Measurements from ENCODE around the gene BNIP2. TPM values are rescaled to one million over a fixed set of nuclear protein-coding genes. Genes with fewer than 3 reads are reported as not detected.

Gene BNIP2
- total RNA-seq, 2 donors from 2014 or later, result 76.6 to 124 TPM

DNA sequence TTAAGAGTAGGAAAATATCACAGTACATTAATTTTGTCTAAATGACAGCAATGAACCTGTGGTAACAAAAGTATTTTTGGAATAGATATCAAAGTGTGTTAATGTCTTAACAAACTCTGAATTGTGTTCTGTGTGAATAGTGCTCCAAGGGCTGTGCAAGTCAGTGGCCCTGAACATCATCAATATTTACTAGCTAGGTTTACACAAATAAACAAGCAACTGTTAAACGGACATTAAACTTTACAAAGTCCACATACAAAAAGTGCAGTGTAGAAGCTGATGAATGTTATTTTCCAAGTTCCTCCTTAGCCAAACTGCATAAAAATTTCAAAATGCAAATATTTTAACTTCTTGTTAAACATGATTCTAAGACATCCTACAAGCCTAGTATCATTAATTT, 29.8 kb downstream of the BNIP2 start:
- Histone ChIP-seq H3K9me3 (no peaks in the 10 kb centered on the region), H3K4me3 (no peak overlapping the region), H3K4me1 (replicated peaks) (peaks cover 5% of the 10 kb centered on the region), H3K27me3 (replicated peaks; ENCODE audit: insufficient read depth) (no peaks in the 10 kb centered on the region), H3K27ac (no peak overlapping the region), H3K36me3 (no peaks in the 10 kb centered on the region)
- TF ChIP-seq POLR2A (IDR thresholded peaks at IDR 0.05) (no peak), POLR2AphosphoS5 (IDR thresholded peaks at IDR 0.05) (no peak)
- TF ChIP-seq, protein P1, sequence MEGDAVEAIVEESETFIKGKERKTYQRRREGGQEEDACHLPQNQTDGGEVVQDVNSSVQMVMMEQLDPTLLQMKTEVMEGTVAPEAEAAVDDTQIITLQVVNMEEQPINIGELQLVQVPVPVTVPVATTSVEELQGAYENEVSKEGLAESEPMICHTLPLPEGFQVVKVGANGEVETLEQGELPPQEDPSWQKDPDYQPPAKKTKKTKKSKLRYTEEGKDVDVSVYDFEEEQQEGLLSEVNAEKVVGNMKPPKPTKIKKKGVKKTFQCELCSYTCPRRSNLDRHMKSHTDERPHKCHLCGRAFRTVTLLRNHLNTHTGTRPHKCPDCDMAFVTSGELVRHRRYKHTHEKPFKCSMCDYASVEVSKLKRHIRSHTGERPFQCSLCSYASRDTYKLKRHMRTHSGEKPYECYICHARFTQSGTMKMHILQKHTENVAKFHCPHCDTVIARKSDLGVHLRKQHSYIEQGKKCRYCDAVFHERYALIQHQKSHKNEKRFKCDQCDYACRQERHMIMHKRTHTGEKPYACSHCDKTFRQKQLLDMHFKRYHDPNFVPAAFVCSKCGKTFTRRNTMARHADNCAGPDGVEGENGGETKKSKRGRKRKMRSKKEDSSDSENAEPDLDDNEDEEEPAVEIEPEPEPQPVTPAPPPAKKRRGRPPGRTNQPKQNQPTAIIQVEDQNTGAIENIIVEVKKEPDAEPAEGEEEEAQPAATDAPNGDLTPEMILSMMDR (IDR thresholded peaks at IDR 0.05), result no peak
- DNase-seq (ENCODE audit: low spot score), result no peak
- 42% methylated on average over 1 of the region's 1 CpG for WGBS
- intact Hi-C loops (cut with DNase I), result no loop called here

DNA sequence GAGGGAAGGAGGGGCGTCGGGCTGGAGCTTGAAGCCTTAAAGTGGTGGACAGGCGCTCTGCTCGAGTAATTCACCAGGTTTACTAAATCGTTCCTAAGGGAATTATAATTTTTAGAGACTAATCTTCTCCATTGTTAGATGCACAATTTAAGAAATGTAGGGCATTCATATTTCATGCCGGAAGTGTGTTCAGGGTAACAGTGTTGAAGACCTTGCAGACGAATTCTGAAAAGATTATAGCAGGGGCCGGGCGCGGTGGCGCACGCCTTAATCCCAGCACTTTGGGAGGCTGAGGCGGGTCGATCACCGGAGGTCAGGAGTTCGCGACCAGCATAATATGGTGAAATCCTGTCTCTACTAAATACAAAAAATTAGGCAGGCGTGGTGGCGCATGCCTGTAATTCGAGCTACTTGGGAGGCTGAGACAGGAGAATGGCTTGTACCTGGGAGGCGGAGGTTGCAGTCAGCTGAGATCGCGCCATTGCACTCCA, 31.4 kb downstream of the BNIP2 start:
- WGBS, result 36% methylated on average over 23 of the region's 23 CpGs
- no peak for DNase-seq (ENCODE audit: low spot score)
- peak overlapping the region; percentile 73 to 81 for H3K4me3 ChIP-seq
- H3K9me3 ChIP-seq, result no peaks in the 10 kb centered on the region
- no peaks in the 10 kb centered on the region for H3K36me3 ChIP-seq
- intact Hi-C loops (cut with DNase I), result loop anchor here (1.0 kb wide), 1 partner anchor 32 kb away; the partner anchor contains the start of gene BNIP2
- H3K27ac ChIP-seq, result peak overlapping the region; percentile 68 to 74
- H3K27me3 ChIP-seq (replicated peaks; ENCODE audit: insufficient read depth), result no peaks in the 10 kb centered on the region
- peaks cover 5% of the 10 kb centered on the region for H3K4me1 ChIP-seq (replicated peaks)
- TF ChIP-seq POLR2A (IDR thresholded peaks at IDR 0.05), result no peak
- TF ChIP-seq, protein P1 (IDR thresholded peaks at IDR 0.05), result no peak
- TF ChIP-seq POLR2AphosphoS5 (IDR thresholded peaks at IDR 0.05), result no peak

DNA sequence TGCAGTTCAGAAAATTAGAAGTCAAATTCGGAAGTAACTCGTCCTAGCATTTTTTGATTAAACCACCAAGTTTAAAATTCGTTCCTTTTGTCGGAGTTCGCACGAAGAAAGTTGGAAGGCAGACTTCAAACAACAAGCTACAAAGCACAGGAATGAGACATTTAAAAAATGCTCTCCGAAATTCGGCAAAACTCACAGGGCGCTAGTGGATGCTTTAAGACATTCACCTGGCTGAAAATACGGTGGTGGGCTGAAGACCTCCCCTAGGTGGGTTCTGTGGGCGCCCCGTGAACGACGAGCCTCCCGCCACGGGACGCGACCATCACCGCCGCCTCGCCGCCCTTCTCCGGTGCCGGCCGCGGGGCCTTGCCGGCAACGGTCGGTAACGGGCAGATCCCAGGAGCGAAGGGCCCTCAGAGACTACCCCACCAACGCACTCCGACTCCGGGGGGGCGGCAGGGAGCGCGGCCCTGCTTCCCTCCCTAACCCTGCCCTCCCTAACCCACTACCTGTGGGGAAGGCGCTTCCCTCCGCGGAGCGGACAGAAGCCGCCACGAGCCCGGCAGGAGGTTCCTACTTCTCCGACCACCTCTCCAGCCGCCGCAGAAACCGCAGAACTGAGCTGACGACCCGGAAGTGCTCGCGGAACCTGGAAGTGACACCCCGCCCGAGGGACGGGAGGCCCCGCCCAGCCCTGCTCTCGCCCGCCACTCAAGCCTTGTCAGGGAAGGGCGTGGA, 32.1 kb downstream of the BNIP2 start, which contains the start of gene GTF2A2:
Gene GTF2A2 (minus strand): TSS at position 619 of the 738 bp plus-strand sequence. CDS start 5,238 bp downstream, outside the sequence.
- peak; percentile 93 for DNase-seq (ENCODE audit: low spot score)
- peak within 1 kb of the TSS; percentile 68 to 74 for H3K27ac ChIP-seq
- under 1% methylated on average over 55 of the region's 59 CpGs for WGBS
- intact Hi-C loops (cut with DNase I), result loop anchor here (1.0 kb wide), 1 partner anchor 32 kb away; the partner anchor contains the start of gene BNIP2
- peak within 1 kb of the TSS; percentile 73 to 81 for H3K4me3 ChIP-seq
- no peaks in the 10 kb centered on the region for H3K27me3 ChIP-seq (replicated peaks; ENCODE audit: insufficient read depth)
- no peaks in the 10 kb centered on the region for H3K36me3 ChIP-seq
- H3K9me3 ChIP-seq, result no peaks in the 10 kb centered on the region
- TF ChIP-seq, protein P1 (IDR thresholded peaks at IDR 0.05), result no peak
- TF ChIP-seq POLR2AphosphoS5 (IDR thresholded peaks at IDR 0.05) (peak; percentile 94), POLR2A (IDR thresholded peaks at IDR 0.05) (peak; percentile 71)
- peaks cover 5% of the 10 kb centered on the region for H3K4me1 ChIP-seq (replicated peaks)

DNA sequence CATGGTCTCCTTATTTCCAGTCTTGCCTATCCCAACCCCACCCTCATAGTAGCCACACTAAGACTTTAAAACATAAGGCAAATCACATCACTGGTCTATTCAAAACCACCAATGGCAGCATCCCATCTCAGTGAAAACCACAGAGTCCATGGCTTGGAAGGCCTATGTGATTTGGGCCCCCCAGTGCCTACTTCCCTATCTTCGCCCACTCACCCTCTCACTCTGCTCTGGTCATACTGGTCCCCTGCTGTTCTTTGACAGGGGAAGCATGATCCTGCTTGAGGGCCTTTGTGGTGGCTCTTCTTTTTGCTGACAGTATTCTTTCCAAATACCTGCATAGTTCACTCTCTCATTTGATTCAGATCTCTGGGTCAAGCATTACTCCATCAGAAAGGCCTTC, 35.1 kb downstream of the BNIP2 start:
- no peaks in the 10 kb centered on the region for H3K27me3 ChIP-seq (replicated peaks; ENCODE audit: insufficient read depth)
- no peak overlapping the region for H3K27ac ChIP-seq
- no peak for TF ChIP-seq POLR2A (IDR thresholded peaks at IDR 0.05)
- TF ChIP-seq, protein P1 (IDR thresholded peaks at IDR 0.05), result no peak
- no peak for TF ChIP-seq POLR2AphosphoS5 (IDR thresholded peaks at IDR 0.05)
- intact Hi-C loops (cut with DNase I), result no loop called here
- no peak overlapping the region for H3K4me3 ChIP-seq
- no peaks in the 10 kb centered on the region for H3K36me3 ChIP-seq
- 90% methylated on average over 1 of the region's 1 CpG for WGBS
- H3K9me3 ChIP-seq, result no peaks in the 10 kb centered on the region
- no peak for DNase-seq (ENCODE audit: low spot score)
- H3K4me1 ChIP-seq (replicated peaks), result peaks cover 5% of the 10 kb centered on the region

All from prostate gland (tissue), 2 donors.